ENCODE data around the gene FRS3.

DNA sequence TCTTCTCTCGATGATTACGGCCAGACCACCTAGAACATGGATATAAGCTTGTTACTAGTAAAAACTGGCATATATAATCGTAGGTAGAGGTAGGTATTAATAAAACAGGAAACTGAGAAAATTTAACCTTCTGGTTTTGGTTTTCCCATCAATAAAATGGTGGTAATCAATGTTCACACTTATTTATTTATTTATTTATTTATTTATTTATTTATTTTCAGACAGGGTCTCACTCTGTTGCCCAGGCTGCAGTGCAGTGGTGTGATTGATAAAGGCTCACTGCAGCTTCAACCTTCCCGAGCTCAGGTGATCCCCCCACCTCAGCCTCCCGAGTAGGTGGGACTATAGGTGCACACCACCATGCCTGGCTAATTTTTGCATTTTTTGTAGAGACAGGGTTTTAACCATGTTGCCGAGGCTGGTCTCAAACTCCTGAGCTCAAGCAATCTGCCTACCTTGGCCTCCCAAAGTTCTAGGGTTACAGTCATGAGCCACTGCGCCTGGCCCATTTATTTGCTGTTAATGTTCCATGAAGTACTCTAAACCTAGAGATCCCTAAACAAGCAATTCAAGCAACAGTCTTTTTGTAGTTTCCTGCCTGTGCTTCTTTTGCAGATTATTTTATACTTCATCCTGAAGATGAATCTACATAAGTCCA, 19.3 kb upstream of the FRS3 start:
- TF ChIP-seq POLR2A (IDR thresholded peaks at IDR 0.05), result no peak
- TF ChIP-seq, protein P1, sequence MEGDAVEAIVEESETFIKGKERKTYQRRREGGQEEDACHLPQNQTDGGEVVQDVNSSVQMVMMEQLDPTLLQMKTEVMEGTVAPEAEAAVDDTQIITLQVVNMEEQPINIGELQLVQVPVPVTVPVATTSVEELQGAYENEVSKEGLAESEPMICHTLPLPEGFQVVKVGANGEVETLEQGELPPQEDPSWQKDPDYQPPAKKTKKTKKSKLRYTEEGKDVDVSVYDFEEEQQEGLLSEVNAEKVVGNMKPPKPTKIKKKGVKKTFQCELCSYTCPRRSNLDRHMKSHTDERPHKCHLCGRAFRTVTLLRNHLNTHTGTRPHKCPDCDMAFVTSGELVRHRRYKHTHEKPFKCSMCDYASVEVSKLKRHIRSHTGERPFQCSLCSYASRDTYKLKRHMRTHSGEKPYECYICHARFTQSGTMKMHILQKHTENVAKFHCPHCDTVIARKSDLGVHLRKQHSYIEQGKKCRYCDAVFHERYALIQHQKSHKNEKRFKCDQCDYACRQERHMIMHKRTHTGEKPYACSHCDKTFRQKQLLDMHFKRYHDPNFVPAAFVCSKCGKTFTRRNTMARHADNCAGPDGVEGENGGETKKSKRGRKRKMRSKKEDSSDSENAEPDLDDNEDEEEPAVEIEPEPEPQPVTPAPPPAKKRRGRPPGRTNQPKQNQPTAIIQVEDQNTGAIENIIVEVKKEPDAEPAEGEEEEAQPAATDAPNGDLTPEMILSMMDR (IDR thresholded peaks at IDR 0.05), result no peak
